ENCODE measurements around the gene PLA2G6. TPM values are rescaled to one million over a fixed set of nuclear protein-coding genes. Genes with fewer than 3 reads are reported as not detected.

Gene PLA2G6
- total and polyA plus RNA-seq, 9 of the 15 experiments (the other 6 are each of a cell fraction or from before 2014, with no cell fraction given): 0.11 to 12.2 (median 9.7) TPM

- no peaks in the 10 kb centered on the region for H3K9me3 ChIP-seq (replicated peaks; ENCODE audit: control insufficient read depth, insufficient read depth, low read depth, low read length)
- no peak overlapping the region for H2AFZ ChIP-seq (ENCODE audit: low read depth, low read length)
- in situ Hi-C loops (cut with MboI) (no loop called here), intact Hi-C loops (cut with micrococcal nuclease) (no loop called here)
- H3K4me2 ChIP-seq (ENCODE audit: insufficient read depth, low read length): no peak overlapping the region
- peaks cover 0 to 19% of the 10 kb centered on the region in 2 experiments; a peak in 1 of 5 replicates for H3K4me1 ChIP-seq (replicated peaks in 1 of 2; ENCODE audit: control insufficient read depth in 2 of 2, insufficient read depth in 2 of 2, low read length in 2 of 2)
- no peak overlapping the region for H3K9ac ChIP-seq (ENCODE audit: insufficient read depth in 1 of 2, low read depth in 2 of 2, low read length in 2 of 2)
- DNase-seq (ENCODE audit: extremely low read depth in 1 of 4, low spot score in 3 of 4) (no peak), FAIRE-seq (no peak), ATAC-seq (no peak)
- no TSS peak for BruUV-seq (replicated peaks)
- CTCF ChIA-PET (ENCODE audit: low intra/inter-chr PET ratio): no interaction called here
- no peak overlapping the region for H3K4me3 ChIP-seq
- H4K20me1 ChIP-seq (replicated peaks; ENCODE audit: control insufficient read depth, insufficient read depth, low read length): no peaks in the 10 kb centered on the region
- WGBS (ENCODE audit: insufficient coverage, low coverage, missing lambda C conversion rate): 89% methylated on average over 17 of the region's 25 CpGs
- peaks cover 2% of the 10 kb centered on the region; the same call in 1 of the 3 replicates for H3K36me3 ChIP-seq (ENCODE audit: control insufficient read depth, insufficient read depth, low read length)
- H3K27me3 ChIP-seq (ENCODE audit: control insufficient read depth in 2 of 2, insufficient read depth in 2 of 2, low read length in 2 of 2): no peaks in the 10 kb centered on the region
- no peak overlapping the region for H3K27ac ChIP-seq (ENCODE audit: extremely low read depth, low read depth, low read length)
- POLR2A ChIA-PET: interaction anchor here (0.7 to 1.1 kb wide), 3 partner anchors 11 to 660 kb away, joined by 3 to 4 read pairs (median 3); no protein-coding TSS in a partner anchor
- no peaks in the 10 kb centered on the region for H3K79me2 ChIP-seq (ENCODE audit: control insufficient read depth, insufficient read depth, low read length)
- H3K9me1 ChIP-seq (ENCODE audit: control insufficient read depth, insufficient read depth, low read length): no peaks in the 10 kb centered on the region
- TF ChIP-seq RBM17 (IDR thresholded peaks at IDR 0.05; ENCODE audit: borderline replicate concordance, low read depth, low read length) (no peak), ZNF224 (CRISPR knock-in tag; IDR thresholded peaks at IDR 0.05) (no peak), CXXC5 (CRISPR knock-in tag; IDR thresholded peaks at IDR 0.05) (no peak), MGA (IDR thresholded peaks at IDR 0.05) (no peak), RBM14 (IDR thresholded peaks at IDR 0.05; ENCODE audit: borderline replicate concordance, insufficient read depth, low read depth, low read length) (no peak), POLR2AphosphoS5 (IDR thresholded peaks at IDR 0.05; ENCODE audit: control insufficient read depth, insufficient read depth, low read depth, low read length) (no peak), ZNF511 (CRISPR knock-in tag; IDR thresholded peaks at IDR 0.05) (no peak), NR3C1 (CRISPR knock-in tag; IDR thresholded peaks at IDR 0.05) (no peak), NFE2L1 (tag; IDR thresholded peaks at IDR 0.05; ENCODE audit: borderline replicate concordance, low read depth) (no peak)
Measured at GRCh38 chr22:38221908-38222796, 40.5 kb upstream of the PLA2G6 start.

Measured in K562 (cell line).